ENCODE measurements around the gene LAMTOR1.

Gene LAMTOR1

GRCh38 chr11:72080326-72081183, 22.5 kb downstream of the LAMTOR1 start, which contains the start of the genes LRRC51 and NUMA1:
LRRC51 (plus strand) TSS chr11:72080850; CDS start chr11:72089084, 8,234 bp downstream.
NUMA1 (minus strand) TSS chr11:72080542; CDS start chr11:72035943, 44,599 bp downstream.
- DNase-seq, result peak; percentile 100

- no peak for DNase-seq
Observed at GRCh38 chr11:72079819-72080325, 23.2 kb downstream of the LAMTOR1 start.

DNA sequence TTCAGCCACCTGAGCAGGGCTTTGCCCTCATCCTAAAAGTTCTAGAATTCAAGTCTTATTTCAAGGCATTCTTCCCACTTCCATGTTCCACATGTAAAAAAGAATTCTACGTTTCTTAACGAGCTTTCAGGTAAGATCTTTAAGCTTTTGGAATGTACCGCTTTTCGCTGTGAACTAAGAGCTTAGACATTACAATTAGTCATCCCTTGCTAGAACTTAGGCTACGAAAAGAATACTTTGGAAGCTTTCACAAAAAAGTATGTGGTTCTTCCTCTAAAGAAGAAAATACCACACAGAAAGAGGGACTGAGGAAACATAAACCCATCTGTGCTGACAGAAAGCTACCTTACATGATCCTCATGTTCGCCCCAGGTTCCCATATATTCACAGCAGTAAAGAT, 24.6 kb downstream of the LAMTOR1 start:
- no peak for DNase-seq

DNA sequence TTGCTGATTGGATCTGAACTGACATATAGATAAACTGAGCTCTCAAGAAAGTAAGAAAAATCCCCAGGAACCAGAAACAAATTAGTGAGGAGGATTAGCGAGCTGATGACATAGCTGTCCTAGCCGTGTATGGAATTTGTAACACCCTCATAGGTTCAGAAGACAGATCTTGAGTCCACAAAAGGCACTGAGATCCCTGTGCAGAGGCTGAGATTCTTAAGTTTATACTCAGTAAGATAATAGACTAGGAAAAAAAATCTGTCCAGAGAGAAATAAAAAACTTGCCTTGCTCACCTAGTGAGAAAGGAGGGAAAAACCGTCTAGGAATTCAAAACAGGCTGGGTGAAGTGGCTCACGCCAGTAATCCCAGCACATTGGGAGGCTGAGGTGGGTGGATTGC, 27.3 kb downstream of the LAMTOR1 start:
- no peak for DNase-seq

DNA sequence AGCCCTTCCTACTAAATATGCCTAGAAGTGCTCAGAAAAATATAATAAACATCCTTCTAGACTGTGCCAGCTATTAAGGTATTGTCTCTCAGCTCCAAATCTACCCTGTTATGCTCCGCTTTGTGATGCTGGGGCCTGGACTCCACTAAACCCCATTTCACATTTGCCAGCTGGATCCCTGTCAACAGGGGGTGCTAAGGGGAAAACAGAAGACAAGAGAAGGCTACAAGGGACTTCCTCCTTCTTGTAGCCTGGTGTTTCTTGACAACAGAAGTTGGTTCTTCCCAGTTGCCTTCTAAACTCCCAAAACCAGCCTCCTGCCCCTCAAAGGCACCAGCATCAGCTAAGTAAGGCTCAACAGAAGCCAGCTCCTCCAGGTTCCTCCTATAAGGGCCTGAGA, 28.0 kb downstream of the LAMTOR1 start:
- peak; percentile 37 for DNase-seq

DNA sequence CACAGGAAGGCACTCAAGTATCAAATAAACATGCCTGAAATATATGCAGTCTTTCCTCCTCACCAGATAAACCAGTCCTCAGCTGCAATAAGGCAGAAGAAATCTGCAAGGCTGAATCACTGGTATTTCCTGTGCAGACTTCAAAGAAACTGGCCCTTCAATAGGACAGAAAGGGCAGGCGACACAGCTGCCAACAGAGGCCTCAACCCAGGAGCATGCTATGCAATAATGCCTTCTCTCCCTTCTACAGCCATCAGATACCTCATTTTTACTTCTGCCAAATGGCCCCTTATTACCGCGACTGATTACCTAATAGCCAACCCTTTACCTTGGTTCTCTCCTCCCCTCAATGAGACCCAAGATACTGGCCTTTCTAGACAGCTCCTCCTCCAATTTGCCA, 30.7 kb downstream of the LAMTOR1 start:
- no peak for DNase-seq

DNA sequence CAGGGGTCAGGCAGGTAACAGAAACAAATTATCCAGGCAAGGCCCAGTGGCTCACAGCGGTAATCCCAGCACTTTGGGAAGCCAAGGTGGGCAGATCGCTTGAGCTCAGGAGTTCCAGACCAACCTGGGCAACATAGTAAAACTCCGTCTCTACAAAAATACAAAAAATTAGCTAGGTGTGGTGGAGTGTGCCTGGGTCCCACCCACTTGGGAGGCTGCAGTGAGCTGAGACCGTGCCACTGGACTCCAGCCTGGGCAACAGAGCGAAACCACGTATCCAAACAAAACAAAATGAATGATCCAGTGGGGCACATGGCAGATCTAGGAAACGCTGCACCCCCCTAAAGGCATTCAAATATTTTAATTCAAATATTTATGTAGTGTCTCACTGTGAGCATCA, 32.6 kb downstream of the LAMTOR1 start:
- no peak for DNase-seq

DNA sequence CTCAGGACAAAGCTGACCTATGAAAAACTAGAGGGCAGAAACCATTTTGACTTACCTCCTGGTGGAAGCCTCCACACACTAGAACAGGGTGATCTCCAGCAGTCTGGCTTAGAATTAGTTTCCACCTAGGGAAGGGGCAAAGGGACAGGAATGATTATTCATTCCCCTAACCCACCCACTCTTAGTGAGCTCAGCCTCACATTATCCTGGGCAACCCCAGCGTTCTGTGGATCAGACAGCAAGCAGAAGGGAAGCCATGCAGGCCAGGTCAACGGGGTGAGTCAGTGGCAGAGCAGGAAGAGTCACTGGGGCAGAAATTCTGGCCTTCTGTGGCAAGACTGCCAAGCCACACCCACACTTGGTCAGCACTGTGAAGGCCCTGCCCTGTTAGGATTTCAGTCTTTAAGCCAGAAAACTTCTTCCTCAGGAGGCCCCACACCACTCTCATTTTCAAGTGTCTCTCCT, 33.3 kb downstream of the LAMTOR1 start:
- no peak for DNase-seq

GRCh38 chr11:72069200-72069599, 33.9 kb downstream of the LAMTOR1 start:
- DNase-seq, result no peak

- DNase-seq, result no peak
Observed at GRCh38 chr11:72067676-72068075, 35.4 kb downstream of the LAMTOR1 start.

DNA sequence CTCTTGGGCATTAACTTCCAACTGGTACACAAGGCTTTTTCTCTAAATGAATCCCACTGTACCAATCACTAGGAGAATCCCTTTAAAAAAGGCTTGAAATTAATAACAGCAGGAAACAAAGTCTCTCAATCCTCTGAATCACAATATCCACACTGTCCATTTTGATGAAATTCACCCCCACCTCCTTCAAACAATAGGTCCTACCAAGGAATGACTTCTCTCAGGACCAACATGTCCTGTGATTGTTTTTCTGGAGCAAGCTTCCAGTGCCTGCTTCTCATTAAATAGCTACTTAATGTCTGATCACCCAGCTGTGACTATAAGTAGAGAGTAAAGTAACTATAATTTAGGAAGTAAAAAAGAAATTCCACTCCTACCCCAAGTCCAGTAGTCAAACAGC, 35.8 kb downstream of the LAMTOR1 start:
- no peak for DNase-seq

DNA sequence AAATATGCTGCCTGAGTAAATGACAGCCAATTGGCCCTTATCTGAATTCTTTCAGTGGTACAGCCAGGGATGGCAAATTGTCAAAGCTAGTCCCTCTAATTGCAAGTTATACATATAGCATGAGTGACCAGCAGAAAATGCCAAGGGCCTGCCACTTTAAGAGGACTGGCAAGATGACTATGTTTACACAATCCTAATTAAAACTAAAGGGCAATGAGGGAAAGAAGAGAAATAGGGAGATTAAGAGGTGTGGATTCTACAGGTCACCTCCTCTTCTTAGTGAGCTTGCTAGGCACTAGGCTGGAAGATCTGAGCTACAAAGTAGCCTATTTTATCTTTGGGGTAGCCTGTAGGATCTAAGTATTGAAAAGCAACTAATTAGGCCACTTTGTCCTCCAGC, 36.2 kb downstream of the LAMTOR1 start:
- DNase-seq, result no peak

- DNase-seq, result no peak
Observed at GRCh38 chr11:72061739-72062396, 41.2 kb downstream of the LAMTOR1 start.

- no peak for DNase-seq
Observed at GRCh38 chr11:72058416-72059034, 44.6 kb downstream of the LAMTOR1 start.

- DNase-seq, result no peak
Observed at GRCh38 chr11:72048766-72049460, 54.2 kb downstream of the LAMTOR1 start.

Data from KG1 (cell line).